ENCODE measurements around the gene NUAK2.

- TF ChIP-seq POLR2AphosphoS5 (IDR thresholded peaks at IDR 0.05; ENCODE audit: borderline replicate concordance, low read depth, low read length) (no peak), EZH2 (IDR thresholded peaks at IDR 0.05) (no peak), FOXP2 (optimal IDR thresholded peaks at IDR 0.05; ENCODE audit: control extremely low read depth, extremely low read length, insufficient read depth) (no peak)
Measured at GRCh38 chr1:205304695-205305070, 16.9 kb downstream of the NUAK2 start.
